ENCODE data around the gene NCKAP5. TPM values are rescaled to one million over a fixed set of nuclear protein-coding genes. Genes with fewer than 3 reads are reported as not detected.

Gene NCKAP5
- total and polyA plus RNA-seq, 8 donors, result 0.23 to 1.5 (median 0.44) TPM

DNA sequence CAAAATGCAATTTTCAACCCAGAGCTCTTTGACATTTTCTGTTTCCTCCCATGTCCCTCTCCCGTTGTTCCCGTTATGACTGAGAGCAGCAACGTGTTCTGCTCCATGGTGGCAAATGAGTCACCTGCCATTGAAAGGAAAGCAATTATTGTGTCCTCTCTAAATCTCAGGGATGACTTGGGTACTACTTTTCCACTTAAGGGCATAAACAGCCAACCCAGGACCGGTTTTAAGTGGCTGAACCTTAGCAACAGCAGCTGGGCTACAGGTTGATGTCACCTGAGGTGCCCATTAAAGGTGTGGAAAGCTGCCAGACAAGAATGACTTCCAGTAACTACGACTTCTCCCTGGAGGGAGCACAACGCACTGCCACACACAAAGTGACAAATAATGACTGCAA, 236.8 kb downstream of the NCKAP5 start:
- 51 to 52% methylated on average over 6 of the region's 6 CpGs for WGBS, 2 donors
- Histone ChIP-seq H3K27ac (no peak overlapping the region), H3K27me3 (no peaks in the 10 kb centered on the region), H3K4me3 (no peak overlapping the region), H3K36me3 (no peaks in the 10 kb centered on the region), H3K9me3 (no peaks in the 10 kb centered on the region), H3K4me1 (no peaks in the 10 kb centered on the region)
- TF ChIP-seq, protein P1, sequence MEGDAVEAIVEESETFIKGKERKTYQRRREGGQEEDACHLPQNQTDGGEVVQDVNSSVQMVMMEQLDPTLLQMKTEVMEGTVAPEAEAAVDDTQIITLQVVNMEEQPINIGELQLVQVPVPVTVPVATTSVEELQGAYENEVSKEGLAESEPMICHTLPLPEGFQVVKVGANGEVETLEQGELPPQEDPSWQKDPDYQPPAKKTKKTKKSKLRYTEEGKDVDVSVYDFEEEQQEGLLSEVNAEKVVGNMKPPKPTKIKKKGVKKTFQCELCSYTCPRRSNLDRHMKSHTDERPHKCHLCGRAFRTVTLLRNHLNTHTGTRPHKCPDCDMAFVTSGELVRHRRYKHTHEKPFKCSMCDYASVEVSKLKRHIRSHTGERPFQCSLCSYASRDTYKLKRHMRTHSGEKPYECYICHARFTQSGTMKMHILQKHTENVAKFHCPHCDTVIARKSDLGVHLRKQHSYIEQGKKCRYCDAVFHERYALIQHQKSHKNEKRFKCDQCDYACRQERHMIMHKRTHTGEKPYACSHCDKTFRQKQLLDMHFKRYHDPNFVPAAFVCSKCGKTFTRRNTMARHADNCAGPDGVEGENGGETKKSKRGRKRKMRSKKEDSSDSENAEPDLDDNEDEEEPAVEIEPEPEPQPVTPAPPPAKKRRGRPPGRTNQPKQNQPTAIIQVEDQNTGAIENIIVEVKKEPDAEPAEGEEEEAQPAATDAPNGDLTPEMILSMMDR (IDR thresholded peaks at IDR 0.05), result no peak
- FAIRE-seq (no peak), ATAC-seq (peak in 2 of 4 donors; percentile 64 to 73), DNase-seq (no peak)
- intact Hi-C loops (cut with DNase I), result no loop called here

DNA sequence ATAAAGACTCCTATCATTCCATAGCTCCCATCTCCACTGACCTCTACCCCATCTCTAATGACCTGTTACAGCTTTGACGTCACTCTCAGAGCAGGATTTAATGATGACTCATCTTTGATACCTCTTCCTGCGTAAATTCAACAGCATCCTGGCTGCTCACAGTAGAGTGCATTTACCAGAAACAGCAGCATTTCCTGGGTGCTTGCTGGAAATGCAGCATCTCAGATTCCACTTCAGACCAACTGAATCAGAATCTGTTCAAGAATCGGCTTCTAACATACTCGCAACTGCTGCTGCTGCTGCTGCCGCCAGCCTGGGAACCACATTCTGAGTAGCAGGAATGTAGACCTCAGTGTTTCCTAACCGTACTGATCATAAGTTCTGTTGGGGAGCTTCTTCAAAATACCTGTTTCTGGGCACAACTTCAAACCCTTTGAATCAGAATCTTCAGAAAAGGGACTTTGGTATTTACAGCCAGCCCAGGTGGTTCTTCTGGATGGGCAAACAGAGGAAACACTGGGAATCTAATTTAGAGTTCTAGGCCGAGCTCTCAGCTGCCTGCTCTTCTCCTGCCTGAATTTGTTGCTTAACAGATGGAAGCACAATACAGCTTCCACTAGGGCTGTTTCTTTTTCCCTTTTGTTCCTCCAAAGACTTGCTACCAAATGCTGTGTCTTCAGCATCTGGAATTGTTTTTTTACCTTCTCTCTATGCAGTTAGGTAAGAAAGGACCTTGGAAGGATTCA, 241.4 kb downstream of the NCKAP5 start:
- no peak for FAIRE-seq
- intact Hi-C loops (cut with DNase I), result no loop called here
- peak in 1 of 4 donors; percentile 53 for ATAC-seq

GRCh38 chr2:133324150-133324561, 244.1 kb downstream of the NCKAP5 start:
- DNase-seq (no peak), FAIRE-seq (no peak), ATAC-seq (peak in 1 of 4 donors; percentile 39)
- TF ChIP-seq, protein P1 (IDR thresholded peaks at IDR 0.05), result no peak
- intact Hi-C loops (cut with DNase I), result no loop called here
- Histone ChIP-seq H3K4me3 (no peak overlapping the region), H3K4me1 (no peaks in the 10 kb centered on the region), H3K9me3 (no peaks in the 10 kb centered on the region), H3K27me3 (no peaks in the 10 kb centered on the region), H3K36me3 (no peaks in the 10 kb centered on the region), H3K27ac (no peak overlapping the region)
- WGBS, 2 donors, result 81 to 88% methylated on average over 4 of the region's 4 CpGs

More for the DNA sequence above, 241.4 kb downstream of the NCKAP5 start:
- Histone ChIP-seq H3K27ac (no peak overlapping the region), H3K27me3 (no peaks in the 10 kb centered on the region), H3K36me3 (no peaks in the 10 kb centered on the region), H3K9me3 (no peaks in the 10 kb centered on the region), H3K4me3 (no peak overlapping the region), H3K4me1 (no peaks in the 10 kb centered on the region)
- TF ChIP-seq, protein P1 (IDR thresholded peaks at IDR 0.05), result no peak
- 80 to 81% methylated on average over 7 of the region's 7 CpGs for WGBS, 2 donors
- no peak for DNase-seq

GRCh38 chr2:133322909-133323308, 245.4 kb downstream of the NCKAP5 start:
- Histone ChIP-seq H3K4me3 (no peak overlapping the region), H3K36me3 (no peaks in the 10 kb centered on the region), H3K27ac (no peak overlapping the region), H3K9me3 (no peaks in the 10 kb centered on the region), H3K27me3 (no peaks in the 10 kb centered on the region), H3K4me1 (no peaks in the 10 kb centered on the region)
- 40 to 54% methylated on average over 1 of the region's 1 CpG for WGBS, 2 donors
- TF ChIP-seq, protein P1 (IDR thresholded peaks at IDR 0.05), result no peak
- FAIRE-seq (no peak), DNase-seq (no peak), ATAC-seq (no peak)
- intact Hi-C loops (cut with DNase I), result no loop called here

DNA sequence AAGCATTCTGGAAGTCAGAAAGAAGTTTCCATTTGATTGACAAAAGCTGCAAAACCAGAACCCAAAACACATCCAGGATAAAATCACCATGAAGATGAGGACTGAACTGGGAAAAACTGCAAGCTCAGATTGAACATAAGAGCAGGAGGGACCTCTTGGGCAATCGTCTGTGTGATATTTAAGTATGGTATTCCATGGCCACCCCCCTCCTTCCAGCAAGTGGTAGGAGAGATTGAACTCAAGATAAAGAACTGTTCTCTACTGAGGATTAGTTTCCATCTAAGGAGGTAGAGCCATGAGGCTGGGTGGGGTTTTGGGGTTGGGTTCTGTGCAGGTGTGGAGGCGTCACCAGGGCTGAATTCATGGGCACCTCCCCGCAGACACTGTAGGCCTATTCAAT, 251.1 kb downstream of the NCKAP5 start:
- FAIRE-seq (no peak), ATAC-seq (no peak), DNase-seq (no peak)
- 71 to 75% methylated on average over 3 of the region's 3 CpGs for WGBS, 2 donors
- H3K36me3 ChIP-seq, result no peaks in the 10 kb centered on the region
- H3K9me3 ChIP-seq, result no peaks in the 10 kb centered on the region
- intact Hi-C loops (cut with DNase I), result no loop called here
- H3K4me3 ChIP-seq, result no peak overlapping the region
- no peak overlapping the region for H3K27ac ChIP-seq
- TF ChIP-seq, protein P1 (IDR thresholded peaks at IDR 0.05), result no peak
- H3K4me1 ChIP-seq, result no peaks in the 10 kb centered on the region
- H3K27me3 ChIP-seq, result no peaks in the 10 kb centered on the region

Measured in pancreas (tissue), 10 donors.